GM19463 (cell line): ENCODE results near the gene PWWP2B.

Source experiments
- ATAC-seq: cut with Tn5 transposase; IDR thresholded peaks from one replicate; pipeline ENCODE4 v1.9.1; 2021; ENCODE audit warnings: mild to moderate bottlenecking, moderate library complexity; ENCODE audit not compliant: unreplicated experiment

Gene PWWP2B

DNA sequence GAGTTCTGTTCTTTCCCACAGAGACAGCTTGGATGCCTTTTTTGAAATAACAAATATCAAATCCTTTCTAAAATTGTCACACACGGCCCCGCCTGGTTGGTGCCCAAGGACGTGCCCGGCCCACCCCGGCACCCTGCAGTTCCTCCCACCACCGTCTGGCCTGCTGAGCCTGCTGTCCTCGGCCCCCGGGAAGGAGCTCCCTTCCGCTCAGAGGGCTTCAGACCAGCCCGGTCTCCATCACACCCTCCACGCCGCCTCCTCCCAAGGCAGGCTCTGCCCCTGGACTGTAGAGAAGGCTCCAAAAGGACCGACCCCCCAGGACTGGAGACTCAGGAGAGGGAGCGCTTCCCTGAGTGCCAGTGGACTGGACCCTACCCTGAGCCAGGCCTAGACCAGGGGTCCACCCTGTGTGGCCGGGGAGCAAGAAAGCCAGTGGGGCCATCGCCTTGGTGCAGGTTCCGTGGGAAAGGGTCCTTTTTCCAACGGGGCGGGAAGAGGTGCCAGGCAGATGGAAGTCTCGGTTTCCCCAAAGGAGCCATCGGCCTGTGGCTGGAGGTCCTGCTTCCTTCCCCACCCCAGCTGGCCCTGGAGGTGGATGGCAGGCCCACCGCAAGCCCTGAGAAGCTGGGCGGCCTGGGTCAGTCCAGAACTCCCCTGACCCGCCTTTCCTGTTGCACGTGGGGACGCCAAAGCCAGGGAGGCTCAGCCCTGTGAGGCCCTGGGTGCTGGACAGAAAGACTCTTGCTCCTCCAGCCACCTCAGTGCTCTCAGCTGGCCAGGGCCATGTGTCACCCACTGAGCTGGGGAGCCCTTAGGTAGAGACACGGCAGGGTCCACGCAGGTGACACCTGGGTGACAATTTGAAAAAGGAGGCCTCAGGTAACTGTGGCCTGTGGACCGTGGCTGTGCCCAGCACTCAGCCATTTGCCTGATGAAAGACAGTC lies 69.8 kb downstream of the PWWP2B start:
- ATAC-seq, result no peak
